GM12878 (cell line): ENCODE measurements around the gene PGGT1B. TPM values are rescaled to one million over a fixed set of nuclear protein-coding genes. Genes with fewer than 3 reads are reported as not detected.

Source experiments
- ATAC-seq: fragments of 200-7000 bp; cut with Tn5 transposase; 3 replicates; pipeline ENCODE4 v1.9.1; 2020; ENCODE audit warnings: mild to moderate bottlenecking, moderate library complexity
- Bru-seq: library from RNA; stranded (reverse); fragments of 400-500 nt; gene quantifications from one replicate; lab custom pipeline; 2021; lab: Mats Ljungman, UMichigan
- BruChase-seq, 2 experiments: library from RNA; stranded (reverse); fragments of 400-500 nt; gene quantifications; one replicate each; lab custom pipeline; 2021; lab: Mats Ljungman, UMichigan
- BruUV-seq: library from RNA; stranded (reverse); fragments of 400-500 nt; replicated peaks from 2 replicates; lab custom pipeline; 2021; lab: Mats Ljungman, UMichigan
- CTCF ChIA-PET: fragments of 300-600 bp; sonication (Branson Sonifier 250); formaldehyde crosslinking; extraction: SDS; loops from one replicate; lab custom pipeline; 2021; ENCODE audit warnings: inconsistent platforms; lab: Yijun Ruan, JAX
- POLR2A ChIA-PET: fragments of 350-600 bp; formaldehyde crosslinking; extraction: SDS; loops from one replicate; lab custom pipeline; 2021; ENCODE audit warnings: inconsistent platforms; lab: Charles Lee
- RAD21 ChIA-PET: fragments of 300-600 bp; sonication (Branson Sonifier 250); formaldehyde crosslinking; loops from one replicate; lab custom pipeline; 2023; ENCODE audit warnings: antibody characterized with exemption; ENCODE audit not compliant: unreplicated experiment; lab: Charles Lee
- SMC1A ChIA-PET: fragments of 300-600 bp; sonication (Branson Sonifier 250); formaldehyde crosslinking; loops from one replicate; lab custom pipeline; 2023; ENCODE audit not compliant: unreplicated experiment, uncharacterized antibody; lab: Charles Lee
- DNase-seq: peaks from one replicate; pipeline ENCODE4 v3.0.0-alpha.2; 2011; ENCODE audit warnings: low read depth, low spot score
- FAIRE-seq: peaks from 3 replicates; lab custom pipeline; 2011; peaks lifted over from hg19 to GRCh38; lab: Jason Lieb, UNC
- H2AFZ ChIP-seq: 2 replicates; pipeline ENCODE4 v1.6.0; 2011; ENCODE audit warnings: low read depth, low read length, control low read depth; ENCODE audit not compliant: control insufficient read depth
- H3K27ac ChIP-seq: 2 replicates; pipeline ENCODE4 v1.5.1; 2011; ENCODE audit warnings: control low read depth; ENCODE audit not compliant: control insufficient read depth, insufficient read depth
- H3K27me3 ChIP-seq, 2 experiments: replicated peaks in 1 of 2; 2 replicates each; pipeline versions ENCODE4 v1.6.0 to v1.6.1; 2011; ENCODE audit warnings: low read length in 1 of 2; ENCODE audit not compliant: control insufficient read depth in 2 of 2, insufficient read depth in 2 of 2
- H3K36me3 ChIP-seq, 2 experiments: 2 replicates each; pipeline ENCODE4 v1.5.1; 2011; ENCODE audit warnings: low read length in 1 of 2; ENCODE audit not compliant: control insufficient read depth in 2 of 2, insufficient read depth in 2 of 2
- H3K4me1 ChIP-seq: 2 replicates; pipeline ENCODE4 v1.6.1; 2011; ENCODE audit warnings: mild to moderate bottlenecking, low read length, moderate library complexity, mixed read lengths; ENCODE audit not compliant: control insufficient read depth, insufficient read depth
- H3K4me2 ChIP-seq: 2 replicates; pipeline ENCODE4 v1.6.0; 2011; ENCODE audit warnings: control low read depth; ENCODE audit not compliant: control insufficient read depth, insufficient read depth
- H3K4me3 ChIP-seq: fragments of 200-600 bp; sonication (generic); 2 replicates; pipeline ENCODE4 v1.5.1; 2016
- H3K79me2 ChIP-seq: 2 replicates; pipeline ENCODE4 v1.6.0; 2011; ENCODE audit warnings: low read length; ENCODE audit not compliant: control insufficient read depth, insufficient read depth
- H3K9ac ChIP-seq: 2 replicates; pipeline ENCODE4 v1.8.0; 2011; ENCODE audit warnings: low read length, control low read depth, mixed read lengths; ENCODE audit not compliant: control insufficient read depth, insufficient read depth
- H3K9me3 ChIP-seq: replicated peaks from 3 replicates; pipeline ENCODE4 v1.5.1; 2011; ENCODE audit warnings: mild to moderate bottlenecking, low read length; ENCODE audit not compliant: control insufficient read depth, insufficient read depth
- H4K20me1 ChIP-seq: 2 replicates; pipeline ENCODE4 v1.6.0; 2011; ENCODE audit not compliant: control insufficient read depth, insufficient read depth
- CHD1 ChIP-seq: IDR thresholded peaks from 2 replicates; pipeline ENCODE4 v1.6.1; 2012; ENCODE audit warnings: low read depth, low read length, improper control_type of control experiment
- E2F4 ChIP-seq: IDR thresholded peaks from 2 replicates; pipeline ENCODE4 v1.6.1; 2012; ENCODE audit warnings: low read depth, low read length, improper control_type of control experiment
- IRF4 ChIP-seq: IDR thresholded peaks from 2 replicates; pipeline ENCODE4 v1.6.1; 2011; ENCODE audit warnings: low read depth, low read length
- KAT2A ChIP-seq: conservative IDR thresholded peaks from 2 replicates; pipeline ENCODE4 v1.6.1; 2011; ENCODE audit warnings: low read depth, low read length; ENCODE audit not compliant: control insufficient read depth
- KDM1A ChIP-seq: fragments of 200-600 bp; sonication (generic); IDR thresholded peaks from 2 replicates; pipeline ENCODE4 v1.6.1; 2016; ENCODE audit warnings: borderline replicate concordance
- MEF2A ChIP-seq: IDR thresholded peaks from 2 replicates; pipeline ENCODE4 v1.6.1; 2011; ENCODE audit warnings: low read depth, mild to moderate bottlenecking, low read length, moderate library complexity; ENCODE audit not compliant: insufficient read depth
- PBX3 ChIP-seq: IDR thresholded peaks from 2 replicates; pipeline ENCODE4 v1.6.1; 2011; ENCODE audit warnings: mild to moderate bottlenecking, low read depth, low read length, moderate library complexity; ENCODE audit not compliant: insufficient replicate concordance
- PRDM15 ChIP-seq: fragments of 450-650 bp; formaldehyde crosslinking; IDR thresholded peaks from 2 replicates; pipeline ENCODE4 v1.4.0; 2020; ENCODE audit warnings: mild to moderate bottlenecking, moderate library complexity
- SIN3A ChIP-seq: IDR thresholded peaks from 2 replicates; pipeline ENCODE4 v1.6.1; 2012; ENCODE audit warnings: low read depth, low read length, improper control_type of control experiment
- SUPT20H ChIP-seq: IDR thresholded peaks from 2 replicates; pipeline ENCODE4 v1.6.1; 2011; ENCODE audit warnings: low read depth, mild to moderate bottlenecking, low read length, moderate library complexity, borderline replicate concordance; ENCODE audit not compliant: control insufficient read depth
- ZNF274 ChIP-seq: IDR thresholded peaks from one replicate; pipeline ENCODE4 v1.8.0; 2011; ENCODE audit not compliant: insufficient read length, insufficient read depth
- WGBS: methylation state at CpG from one replicate; pipeline ENCODE4 v1.1.6; 2016; ENCODE audit warnings: low lambda C conversion rate; ENCODE audit not compliant: insufficient replicate concordance, insufficient coverage; ENCODE audit errors: missing lambda C conversion rate; 5-methylcytosine and 5-hydroxymethylcytosine counted together
- in situ Hi-C: fragments of 300-500 bp; cut with MboI; formaldehyde crosslinking; loops from 9 replicates; pipeline ENCODE4 v1.14.3; 2018; ENCODE audit warnings: mixed read lengths
- intact Hi-C: fragments of 100-400 bp; cut with micrococcal nuclease; formaldehyde crosslinking; loops from one replicate; pipeline ENCODE4 v1.14.2; 2022; ENCODE audit not compliant: unreplicated experiment
- long read RNA-seq, 2 experiments: library from polyadenylated mRNA; unstranded; transcript quantifications; one replicate each; pipeline ENCODE4 v2.0.0, GENCODE V29; 2019 to 2020
- polyA minus RNA-seq, 3 experiments: library from RNA; depleted of rRNA, polyadenylated mRNA; stranded (reverse); fragments of >200 nt; gene quantifications; 2 replicates each; pipeline ENCODE4 v1.2.3, GENCODE V29; 2011
- polyA plus RNA-seq, 11 experiments: library from polyadenylated mRNA; depleted of rRNA in 4 of 11; unstranded in 6 of 11; stranded (reverse) in 5 of 11; fragments of >200 nt; fragmentation: Nextera tagmentation in 4 of 11; fragmentation: Illumina TruSeq in 1 of 11; extraction: Ambion mirVana in 4 of 11; extraction: Trizol in 1 of 11; gene quantifications; 1 replicate in 1 of 11; 2 replicates in 10 of 11; pipeline versions ENCODE4 v1.2.1 to v1.2.3, GENCODE V29; 2011 to 2016; ENCODE audit warnings: inconsistent platforms in 2 of 11, missing spikeins in 2 of 11, low read depth in 1 of 11
- total RNA-seq, 4 experiments: library from RNA; depleted of rRNA in 3 of 4; stranded (reverse); fragments of >200 nt in 3 of 4; fragmentation: Illumina TruSeq in 1 of 4; extraction: Trizol in 1 of 4; gene quantifications; 2 replicates each; pipeline versions ENCODE4 v1.2.1 to v1.2.3, GENCODE V29; 2013 to 2021

Gene PGGT1B
- total RNA-seq (2013; cell fraction: nucleolus; rRNA removed), result 34.4 and 38.2 TPM in 2 replicates
- total RNA-seq (2014; rRNA removed) (13.4 and 13.8 TPM in 2 replicates), total RNA-seq (2014; rRNA removed; fragmentation: Illumina TruSeq; extraction: Trizol) (17.2 and 21.2 TPM in 2 replicates), total RNA-seq (2021) (37.0 and 38.4 TPM in 2 replicates), polyA plus RNA-seq (2011; rRNA removed) (5.0 and 6.7 TPM in 2 replicates), polyA plus RNA-seq (2014; fragmentation: Illumina TruSeq; extraction: Trizol) (11.6 and 13.8 TPM in 2 replicates), polyA plus RNA-seq (2014; fragmentation: Nextera tagmentation; extraction: Ambion mirVana) (10 to 100 TPM; 13.1 to 13.9 TPM), polyA plus RNA-seq (2014; rRNA removed) (5.5 and 8.4 TPM in 2 replicates), polyA plus RNA-seq (2016; fragmentation: Nextera tagmentation; extraction: Ambion mirVana) (10 to 100 TPM; 15.1 to 20.2 TPM), polyA minus RNA-seq (2011; rRNA and poly(A)+ RNA removed) (12.4 and 12.7 TPM in 2 replicates), Bru-seq, nascent RNA (percentile 82 among the genes with signal in this experiment), BruChase-seq, experiment 1, labeled RNA remaining after a 6-hour chase (percentile 73 among the genes with signal in this experiment), BruChase-seq, experiment 2, labeled RNA remaining after a 2-hour chase (percentile 77 among the genes with signal in this experiment)
- polyA plus RNA-seq (2011; ENCODE audit: low read depth), result 3.9 TPM
- 1.8 and 2.5 TPM in 2 replicates for polyA plus RNA-seq (2011; cell fraction: cytosol; rRNA removed)
- polyA plus RNA-seq (2011; cell fraction: nucleus; rRNA removed), result 3.7 and 4.2 TPM in 2 replicates
- 8.5 and 8.6 TPM in 2 replicates for polyA plus RNA-seq (2012)
- polyA minus RNA-seq (2011; cell fraction: cytosol; rRNA and poly(A)+ RNA removed), result 3.2 and 4.8 TPM in 2 replicates
- polyA minus RNA-seq (2011; cell fraction: nucleus; rRNA and poly(A)+ RNA removed), result 18.7 and 28.7 TPM in 2 replicates
- long read RNA-seq, experiment 1, full-length matches to known transcripts, result 26 of 35 reads
- long read RNA-seq, experiment 1, partial matches to known transcripts, result 0 of 35 reads
- long read RNA-seq, experiment 1, other reads (novel, unspliced or antisense), result 9 of 35 reads
- long read RNA-seq, experiment 2, full-length matches to known transcripts, result 132 of 174 reads
- long read RNA-seq, experiment 2, partial matches to known transcripts, result 5 of 174 reads
- long read RNA-seq, experiment 2, other reads (novel, unspliced or antisense), result 37 of 174 reads

- Histone ChIP-seq H3K4me3 (peak within 1 kb of the TSS; percentile 84), H3K36me3 (no peaks in the 10 kb centered on the region; a peak in 1 of 4 replicates), H3K27me3 (no peaks in the 10 kb centered on the region), H4K20me1 (no peaks in the 10 kb centered on the region), H3K4me1 (no peaks in the 10 kb centered on the region; the same call in 1 of the 2 replicates), H3K79me2 (peaks cover 45% of the 10 kb centered on the region), H3K27ac (peak within 1 kb of the TSS; percentile 92), H2AFZ (peak within 1 kb of the TSS; percentile 98), H3K9me3 (no peaks in the 10 kb centered on the region), H3K4me2 (peak within 1 kb of the TSS; percentile 97), H3K9ac (peak within 1 kb of the TSS; percentile 94)
- DNase-seq, result peak; percentile 23
- in situ Hi-C loops, result no loop called here
- peak; percentile 95 for ATAC-seq
- CTCF ChIA-PET, result interaction anchor here (0.6 to 2.6 kb wide), 8 partner anchors 9 to 326 kb away, joined by 3 to 12 read pairs (median 4); no protein-coding TSS in a partner anchor
- SMC1A ChIA-PET, result interaction anchor here (0.6 to 2.1 kb wide), 15 partner anchors 9 to 372 kb away, joined by 3 to 11 read pairs (median 3); no protein-coding TSS in a partner anchor
- POLR2A ChIA-PET, result interaction anchor here (0.7 to 1.4 kb wide), 5 partner anchors 9 to 580 kb away, joined by 3 to 4 read pairs (median 3); partner anchors contain the start of gene FEM1C
- FAIRE-seq, result peak; percentile 83
- TSS peak; percentile 69 for BruUV-seq
- WGBS, result 1% methylated on average over 50 of the region's 50 CpGs
- RAD21 ChIA-PET, result interaction anchor here (0.5 to 1.6 kb wide), 8 partner anchors 11 to 956 kb away, joined by 3 to 7 read pairs (median 4); no protein-coding TSS in a partner anchor
- intact Hi-C loops, result no loop called here
- TF ChIP-seq IRF4 (0 out of 2 replicates have a peak, but pooled peaks have one; percentile 11), PBX3 (no peak), SUPT20H (no peak), CHD1 (no peak), MEF2A (no peak), E2F4 (no peak), KAT2A (no peak), SIN3A (no peak), KDM1A (no peak), ZNF274 (no peak), PRDM15 (CRISPR knock-in tag) (no peak)
These were observed at the start of gene PGGT1B for GRCh38 chr5:115262321-115263077. Gene PGGT1B (minus strand): TSS chr5:115262877. CDS start chr5:115262851, 26 bp downstream.
